HepG2 (cell line): ENCODE measurements around the gene AMIGO2.
"Not testable (repeated sequence)": the region's sequence is repeated elsewhere in the genome, so short reads cannot be mapped to it uniquely, and the experiment has no call there.

Experiments used
- CTCF ChIP-seq: sonication (generic); formaldehyde crosslinking; IDR thresholded peaks from 2 replicates; pipeline ENCODE4 v1.5.0; 2020; ENCODE audit warnings: mild to moderate bottlenecking, missing genetic modification reagents, moderate library complexity
- GABPA ChIP-seq, 2 experiments: IDR thresholded peaks; 2 replicates each; pipeline ENCODE4 v1.6.1; 2011 to 2016; ENCODE audit warnings: low read depth in 2 of 2, low read length in 1 of 2, missing biosample characterization in 1 of 2, missing genetic modification characterization in 1 of 2
- HOXA7 ChIP-seq: sonication (generic); formaldehyde crosslinking; IDR thresholded peaks from 2 replicates; pipeline ENCODE4 v1.8.1; 2022; ENCODE audit warnings: mild to moderate bottlenecking, missing genetic modification reagents, moderate library complexity
- KAT8 ChIP-seq: IDR thresholded peaks from 2 replicates; pipeline ENCODE4 v1.6.1; 2016; ENCODE audit warnings: missing genetic modification reagents, missing compliant biosample characterization
- KLF13 ChIP-seq: sonication (generic); formaldehyde crosslinking; IDR thresholded peaks from 2 replicates; pipeline ENCODE4 v1.4.0; 2020; ENCODE audit warnings: mild to moderate bottlenecking, missing genetic modification reagents
- SP5 ChIP-seq: IDR thresholded peaks from 2 replicates; pipeline ENCODE4 v1.6.1; 2016; ENCODE audit warnings: low read depth, borderline replicate concordance
- ZNF468 ChIP-seq: sonication (generic); formaldehyde crosslinking; IDR thresholded peaks from 2 replicates; pipeline ENCODE4 v1.8.0; 2022; ENCODE audit warnings: mild to moderate bottlenecking, moderate library complexity, missing genetic modification reagents

DNA sequence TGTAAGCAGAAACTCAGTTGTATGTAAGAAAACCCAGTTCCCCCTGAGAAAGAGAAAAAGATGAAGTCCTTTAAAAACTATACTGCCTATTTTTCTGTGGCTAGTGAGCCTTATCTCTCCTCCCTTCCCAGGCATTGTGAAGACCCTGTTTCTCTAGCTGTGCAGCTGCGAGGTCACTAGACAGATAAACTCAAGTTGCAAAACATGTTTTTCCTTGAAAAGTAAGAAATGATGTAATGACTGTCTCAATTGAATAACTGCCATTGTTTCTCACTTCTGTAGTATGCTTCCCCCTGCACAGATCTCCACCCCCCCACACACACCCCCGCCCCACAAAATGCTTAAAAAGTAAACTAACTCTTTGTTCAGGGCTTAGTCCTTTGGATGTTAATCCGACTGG lies 23.9 kb downstream of the AMIGO2 start:
- not testable (repeated sequence) for TF ChIP-seq CTCF; HOXA7 (CRISPR knock-in tag); KLF13 (CRISPR knock-in tag); SP5; KAT8; ZNF468 (CRISPR knock-in tag); GABPA (IDR thresholded peaks at IDR 0.05; ENCODE audit: low read depth, low read length); GABPA (CRISPR knock-in tag; IDR thresholded peaks at IDR 0.05; ENCODE audit: low read depth)
